Measurements from ENCODE around the gene MDK.

GRCh38 chr11:46337626-46338345, 43.7 kb upstream of the MDK start:
- TF ChIP-seq OSR1 (CRISPR knock-in tag; IDR thresholded peaks at IDR 0.05) (no peak), GLIS3 (CRISPR knock-in tag; IDR thresholded peaks at IDR 0.05) (no peak), PATZ1 (CRISPR knock-in tag; IDR thresholded peaks at IDR 0.05; ENCODE audit: borderline replicate concordance) (no peak), SNAI2 (CRISPR knock-in tag; IDR thresholded peaks at IDR 0.05) (no peak), ZFP3 (CRISPR knock-in tag; IDR thresholded peaks at IDR 0.05) (no peak), BACH2 (CRISPR knock-in tag; IDR thresholded peaks at IDR 0.05; ENCODE audit: borderline replicate concordance) (no peak), ZFP30 (CRISPR knock-in tag; IDR thresholded peaks at IDR 0.05) (no peak), RARB (CRISPR knock-in tag; IDR thresholded peaks at IDR 0.05) (no peak), ISL1 (CRISPR knock-in tag; IDR thresholded peaks at IDR 0.05) (no peak), TCF4 (CRISPR knock-in tag; IDR thresholded peaks at IDR 0.05; ENCODE audit: borderline replicate concordance) (no peak), ZC3H10 (CRISPR knock-in tag; IDR thresholded peaks at IDR 0.05) (no peak)
- TF ChIP-seq, protein P1, sequence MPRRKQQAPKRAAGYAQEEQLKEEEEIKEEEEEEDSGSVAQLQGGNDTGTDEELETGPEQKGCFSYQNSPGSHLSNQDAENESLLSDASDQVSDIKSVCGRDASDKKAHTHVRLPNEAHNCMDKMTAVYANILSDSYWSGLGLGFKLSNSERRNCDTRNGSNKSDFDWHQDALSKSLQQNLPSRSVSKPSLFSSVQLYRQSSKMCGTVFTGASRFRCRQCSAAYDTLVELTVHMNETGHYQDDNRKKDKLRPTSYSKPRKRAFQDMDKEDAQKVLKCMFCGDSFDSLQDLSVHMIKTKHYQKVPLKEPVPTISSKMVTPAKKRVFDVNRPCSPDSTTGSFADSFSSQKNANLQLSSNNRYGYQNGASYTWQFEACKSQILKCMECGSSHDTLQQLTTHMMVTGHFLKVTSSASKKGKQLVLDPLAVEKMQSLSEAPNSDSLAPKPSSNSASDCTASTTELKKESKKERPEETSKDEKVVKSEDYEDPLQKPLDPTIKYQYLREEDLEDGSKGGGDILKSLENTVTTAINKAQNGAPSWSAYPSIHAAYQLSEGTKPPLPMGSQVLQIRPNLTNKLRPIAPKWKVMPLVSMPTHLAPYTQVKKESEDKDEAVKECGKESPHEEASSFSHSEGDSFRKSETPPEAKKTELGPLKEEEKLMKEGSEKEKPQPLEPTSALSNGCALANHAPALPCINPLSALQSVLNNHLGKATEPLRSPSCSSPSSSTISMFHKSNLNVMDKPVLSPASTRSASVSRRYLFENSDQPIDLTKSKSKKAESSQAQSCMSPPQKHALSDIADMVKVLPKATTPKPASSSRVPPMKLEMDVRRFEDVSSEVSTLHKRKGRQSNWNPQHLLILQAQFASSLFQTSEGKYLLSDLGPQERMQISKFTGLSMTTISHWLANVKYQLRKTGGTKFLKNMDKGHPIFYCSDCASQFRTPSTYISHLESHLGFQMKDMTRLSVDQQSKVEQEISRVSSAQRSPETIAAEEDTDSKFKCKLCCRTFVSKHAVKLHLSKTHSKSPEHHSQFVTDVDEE (CRISPR knock-in tag; IDR thresholded peaks at IDR 0.05): no peak
